ENCODE results near the gene WEE2. TPM values are rescaled to one million over a fixed set of nuclear protein-coding genes. Genes with fewer than 3 reads are reported as not detected.

The WEE2 gene
- total and polyA plus RNA-seq, 2 of the 13 experiments (the other 11 are each of a cell fraction or from before 2014, with no cell fraction given), result not detected

DNA sequence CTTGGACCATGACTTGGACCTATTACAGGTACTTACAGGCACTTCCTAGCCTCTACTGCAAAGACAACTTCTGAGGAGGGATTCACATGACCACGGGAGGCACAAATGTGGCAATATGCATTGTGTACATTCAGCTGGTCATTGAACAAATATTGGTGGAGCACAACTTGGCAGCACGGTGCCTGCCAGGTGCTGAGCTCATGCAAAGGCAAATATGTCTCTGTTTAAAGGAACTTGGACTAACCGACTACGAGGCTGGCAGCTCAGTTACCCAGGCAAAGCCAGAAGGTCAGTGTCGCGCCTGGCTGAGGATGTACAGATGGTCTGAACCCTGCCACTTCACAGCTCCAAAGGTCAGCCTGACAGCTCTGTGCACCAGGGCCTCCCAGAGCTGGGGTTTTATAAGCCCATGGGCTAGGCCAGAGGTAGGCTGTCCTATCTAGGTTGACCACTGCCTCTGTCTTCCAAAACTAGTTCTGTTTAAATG lies 12.3 kb upstream of the WEE2 start (continued):
- TF ChIP-seq SOX13 (IDR thresholded peaks at IDR 0.05) (peak; percentile 20; the same call in 1 of the 2 replicates), SOX13 (CRISPR knock-in tag; conservative IDR thresholded peaks at IDR 0.05 in 1 of 2, IDR thresholded peaks at IDR 0.05 in 1 of 2) (peak in 1 of 2 experiments; percentile 75; a peak in 2 of 4 replicates), FOXA1 (IDR thresholded peaks at IDR 0.05) (peak; percentile 93), FOXA1 (CRISPR knock-in tag; IDR thresholded peaks at IDR 0.05) (peak; percentile 98), ZNF644 (CRISPR knock-in tag; IDR thresholded peaks at IDR 0.05; ENCODE audit: low read depth) (peak; percentile 40; the same call in 1 of the 2 replicates), CEBPG (CRISPR knock-in tag; IDR thresholded peaks at IDR 0.05) (peak; percentile 75), FOXM1 (CRISPR knock-in tag; IDR thresholded peaks at IDR 0.05) (no peak), GZF1 (CRISPR knock-in tag; IDR thresholded peaks at IDR 0.05) (0 out of 2 replicates have a peak, but pooled peaks have one; percentile 10), ARNTL (CRISPR knock-in tag; IDR thresholded peaks at IDR 0.05) (0 out of 2 replicates have a peak, but pooled peaks have one; percentile 22), ZNF331 (CRISPR knock-in tag; IDR thresholded peaks at IDR 0.05) (0 out of 2 replicates have a peak, but pooled peaks have one; percentile 38), CEBPB (IDR thresholded peaks at IDR 0.05; ENCODE audit: borderline replicate concordance, low read depth, low read length) (peak; percentile 89), ZNF484 (CRISPR knock-in tag; IDR thresholded peaks at IDR 0.05; ENCODE audit: borderline replicate concordance, low read depth) (no peak), MED8 (CRISPR knock-in tag; IDR thresholded peaks at IDR 0.05; ENCODE audit: insufficient replicate concordance) (peak; percentile 26), YEATS2 (CRISPR knock-in tag; IDR thresholded peaks at IDR 0.05; ENCODE audit: borderline replicate concordance) (peak; percentile 63; the same call in 1 of the 2 replicates), SNAI1 (CRISPR knock-in tag; IDR thresholded peaks at IDR 0.05; ENCODE audit: borderline replicate concordance) (peak; percentile 55; the same call in 1 of the 2 replicates), HNF4G (IDR thresholded peaks at IDR 0.05; ENCODE audit: borderline replicate concordance, low read depth, low read length) (peak; percentile 83), HNF4G (CRISPR knock-in tag; IDR thresholded peaks at IDR 0.05; ENCODE audit: borderline replicate concordance, low read depth) (no peak)
- TF ChIP-seq, protein P1, sequence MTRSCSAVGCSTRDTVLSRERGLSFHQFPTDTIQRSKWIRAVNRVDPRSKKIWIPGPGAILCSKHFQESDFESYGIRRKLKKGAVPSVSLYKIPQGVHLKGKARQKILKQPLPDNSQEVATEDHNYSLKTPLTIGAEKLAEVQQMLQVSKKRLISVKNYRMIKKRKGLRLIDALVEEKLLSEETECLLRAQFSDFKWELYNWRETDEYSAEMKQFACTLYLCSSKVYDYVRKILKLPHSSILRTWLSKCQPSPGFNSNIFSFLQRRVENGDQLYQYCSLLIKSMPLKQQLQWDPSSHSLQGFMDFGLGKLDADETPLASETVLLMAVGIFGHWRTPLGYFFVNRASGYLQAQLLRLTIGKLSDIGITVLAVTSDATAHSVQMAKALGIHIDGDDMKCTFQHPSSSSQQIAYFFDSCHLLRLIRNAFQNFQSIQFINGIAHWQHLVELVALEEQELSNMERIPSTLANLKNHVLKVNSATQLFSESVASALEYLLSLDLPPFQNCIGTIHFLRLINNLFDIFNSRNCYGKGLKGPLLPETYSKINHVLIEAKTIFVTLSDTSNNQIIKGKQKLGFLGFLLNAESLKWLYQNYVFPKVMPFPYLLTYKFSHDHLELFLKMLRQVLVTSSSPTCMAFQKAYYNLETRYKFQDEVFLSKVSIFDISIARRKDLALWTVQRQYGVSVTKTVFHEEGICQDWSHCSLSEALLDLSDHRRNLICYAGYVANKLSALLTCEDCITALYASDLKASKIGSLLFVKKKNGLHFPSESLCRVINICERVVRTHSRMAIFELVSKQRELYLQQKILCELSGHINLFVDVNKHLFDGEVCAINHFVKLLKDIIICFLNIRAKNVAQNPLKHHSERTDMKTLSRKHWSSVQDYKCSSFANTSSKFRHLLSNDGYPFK (CRISPR knock-in tag; IDR thresholded peaks at IDR 0.05; ENCODE audit: borderline replicate concordance), result no peak
- TF ChIP-seq, protein P2, sequence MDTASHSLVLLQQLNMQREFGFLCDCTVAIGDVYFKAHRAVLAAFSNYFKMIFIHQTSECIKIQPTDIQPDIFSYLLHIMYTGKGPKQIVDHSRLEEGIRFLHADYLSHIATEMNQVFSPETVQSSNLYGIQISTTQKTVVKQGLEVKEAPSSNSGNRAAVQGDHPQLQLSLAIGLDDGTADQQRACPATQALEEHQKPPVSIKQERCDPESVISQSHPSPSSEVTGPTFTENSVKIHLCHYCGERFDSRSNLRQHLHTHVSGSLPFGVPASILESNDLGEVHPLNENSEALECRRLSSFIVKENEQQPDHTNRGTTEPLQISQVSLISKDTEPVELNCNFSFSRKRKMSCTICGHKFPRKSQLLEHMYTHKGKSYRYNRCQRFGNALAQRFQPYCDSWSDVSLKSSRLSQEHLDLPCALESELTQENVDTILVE (CRISPR knock-in tag; IDR thresholded peaks at IDR 0.05), result 0 out of 2 replicates have a peak, but pooled peaks have one; percentile 50
- TF ChIP-seq, protein P3, sequence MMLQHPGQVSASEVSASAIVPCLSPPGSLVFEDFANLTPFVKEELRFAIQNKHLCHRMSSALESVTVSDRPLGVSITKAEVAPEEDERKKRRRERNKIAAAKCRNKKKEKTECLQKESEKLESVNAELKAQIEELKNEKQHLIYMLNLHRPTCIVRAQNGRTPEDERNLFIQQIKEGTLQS (CRISPR knock-in tag; IDR thresholded peaks at IDR 0.05), result peak; percentile 83
- TF ChIP-seq, protein P4, sequence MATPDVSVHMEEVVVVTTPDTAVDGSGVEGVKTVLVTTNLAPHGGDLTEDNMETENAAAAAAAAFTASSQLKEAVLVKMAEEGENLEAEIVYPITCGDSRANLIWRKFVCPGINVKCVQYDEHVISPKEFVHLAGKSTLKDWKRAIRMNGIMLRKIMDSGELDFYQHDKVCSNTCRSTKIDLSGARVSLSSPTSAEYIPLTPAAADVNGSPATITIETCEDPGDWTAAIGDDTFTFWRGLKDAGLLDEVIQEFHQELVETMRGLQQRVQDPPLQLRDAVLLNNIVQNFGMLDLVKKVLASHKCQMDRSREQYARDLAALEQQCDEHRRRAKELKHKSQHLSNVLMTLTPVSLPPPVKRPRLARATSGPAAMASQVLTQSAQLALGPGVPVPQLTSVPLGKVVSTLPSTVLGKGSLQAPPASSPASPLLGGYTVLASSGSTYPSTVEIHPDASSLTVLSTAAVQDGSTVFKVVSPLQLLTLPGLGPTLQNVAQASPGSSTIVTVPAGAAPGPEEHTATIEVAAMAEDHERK (CRISPR knock-in tag; IDR thresholded peaks at IDR 0.05; ENCODE audit: low read depth), result no peak
- TF ChIP-seq, protein P5, sequence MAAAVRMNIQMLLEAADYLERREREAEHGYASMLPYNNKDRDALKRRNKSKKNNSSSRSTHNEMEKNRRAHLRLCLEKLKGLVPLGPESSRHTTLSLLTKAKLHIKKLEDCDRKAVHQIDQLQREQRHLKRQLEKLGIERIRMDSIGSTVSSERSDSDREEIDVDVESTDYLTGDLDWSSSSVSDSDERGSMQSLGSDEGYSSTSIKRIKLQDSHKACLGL (CRISPR knock-in tag; IDR thresholded peaks at IDR 0.05), result peak; percentile 34; the same call in 1 of the 2 replicates
- TF ChIP-seq, protein P6, sequence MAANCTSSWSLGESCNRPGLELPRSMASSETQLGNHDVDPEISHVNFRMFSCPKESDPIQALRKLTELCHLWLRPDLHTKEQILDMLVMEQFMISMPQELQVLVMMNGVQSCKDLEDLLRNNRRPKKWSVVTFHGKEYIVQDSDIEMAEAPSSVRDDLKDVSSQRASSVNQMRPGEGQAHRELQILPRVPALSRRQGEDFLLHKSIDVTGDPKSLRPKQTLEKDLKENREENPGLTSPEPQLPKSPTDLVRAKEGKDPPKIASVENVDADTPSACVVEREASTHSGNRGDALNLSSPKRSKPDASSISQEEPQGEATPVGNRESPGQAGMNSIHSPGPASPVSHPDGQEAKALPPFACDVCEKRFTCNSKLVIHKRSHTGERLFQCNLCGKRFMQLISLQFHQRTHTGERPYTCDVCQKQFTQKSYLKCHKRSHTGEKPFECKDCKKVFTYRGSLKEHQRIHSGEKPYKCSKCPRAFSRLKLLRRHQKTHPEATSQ (CRISPR knock-in tag; IDR thresholded peaks at IDR 0.05; ENCODE audit: borderline replicate concordance), result no peak
